ENCODE data around the gene SHC2. TPM values are rescaled to one million over a fixed set of nuclear protein-coding genes. Genes with fewer than 3 reads are reported as not detected.

Gene SHC2
- total and polyA plus RNA-seq, 2 of the 13 experiments (the other 11 are each of a cell fraction or from before 2014, with no cell fraction given), result 9.0 to 18.3 TPM

DNA sequence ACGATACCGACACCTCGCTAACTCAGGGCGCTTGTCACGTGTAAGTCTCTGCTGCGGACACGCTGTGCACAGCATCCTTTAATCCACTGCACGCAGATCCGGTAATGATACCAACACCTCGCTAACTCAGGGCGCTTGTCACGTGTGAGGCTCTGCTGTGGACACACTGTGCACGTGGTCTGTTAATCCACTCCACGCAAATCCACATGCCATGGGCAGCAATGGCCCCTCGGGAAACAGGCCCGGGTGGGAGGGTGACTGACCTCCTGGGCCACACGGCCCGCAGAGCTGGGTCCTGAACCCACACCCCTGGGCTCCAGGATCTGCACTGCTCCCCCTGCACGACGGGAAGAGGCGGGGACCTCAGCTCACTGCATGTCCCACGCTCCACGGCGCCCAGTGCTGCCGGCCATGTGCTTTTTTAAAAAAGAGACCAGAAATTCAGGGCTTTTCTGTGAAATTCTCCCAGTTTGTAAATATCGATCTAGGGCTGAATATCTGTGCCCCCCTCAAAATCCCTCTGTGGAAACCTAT, 16.1 kb downstream of the SHC2 start:
- H3K9me3 ChIP-seq (ENCODE audit: low read length), result no peaks in the 10 kb centered on the region
- H2AFZ ChIP-seq (ENCODE audit: low read length), result no peak overlapping the region
- peaks cover 8% of the 10 kb centered on the region; the same call in 1 of the 2 replicates for H4K20me1 ChIP-seq (ENCODE audit: insufficient read depth, low read length)
- no peaks in the 10 kb centered on the region for H3K79me2 ChIP-seq (ENCODE audit: insufficient read depth, low read length)
- DNase-seq (ENCODE audit: low spot score) (no peak), FAIRE-seq (no peak), ATAC-seq (no peak)
- H3K27ac ChIP-seq (ENCODE audit: extremely low read length, insufficient read depth, low read length), result no peak overlapping the region
- intact Hi-C loops (cut with micrococcal nuclease; ENCODE audit: unreplicated experiment) (no loop called here), in situ Hi-C loops (cut with HindIII; ENCODE audit: extremely low pct_ligation_motif_present, low pct_unique_long_range_greater_than_20kb) (no loop called here)
- no TSS peak for BruUV-seq (replicated peaks)
- H3K9ac ChIP-seq (ENCODE audit: insufficient read depth, low read depth, low read length), result no peak overlapping the region
- H3K27me3 ChIP-seq (ENCODE audit: control insufficient read depth in 1 of 2, insufficient read depth in 2 of 2, low read length in 2 of 2), result no peaks in the 10 kb centered on the region
- CTCF ChIA-PET (ENCODE audit: low intra/inter-chr PET ratio, low total read pairs), result no interaction called here
- no peaks in the 10 kb centered on the region for H3K4me1 ChIP-seq (ENCODE audit: insufficient read depth, low read length)
- POLR2A ChIA-PET, result no interaction called here
- TF ChIP-seq KAT7 (CRISPR knock-in tag; IDR thresholded peaks at IDR 0.05; ENCODE audit: borderline replicate concordance), result no peak
- TF ChIP-seq AGO2 (optimal IDR thresholded peaks at IDR 0.05; ENCODE audit: low read depth, low read length), result peak; percentile 35
- no peak for TF ChIP-seq ZNF547 (CRISPR knock-in tag; IDR thresholded peaks at IDR 0.05)
- TF ChIP-seq, protein P1, sequence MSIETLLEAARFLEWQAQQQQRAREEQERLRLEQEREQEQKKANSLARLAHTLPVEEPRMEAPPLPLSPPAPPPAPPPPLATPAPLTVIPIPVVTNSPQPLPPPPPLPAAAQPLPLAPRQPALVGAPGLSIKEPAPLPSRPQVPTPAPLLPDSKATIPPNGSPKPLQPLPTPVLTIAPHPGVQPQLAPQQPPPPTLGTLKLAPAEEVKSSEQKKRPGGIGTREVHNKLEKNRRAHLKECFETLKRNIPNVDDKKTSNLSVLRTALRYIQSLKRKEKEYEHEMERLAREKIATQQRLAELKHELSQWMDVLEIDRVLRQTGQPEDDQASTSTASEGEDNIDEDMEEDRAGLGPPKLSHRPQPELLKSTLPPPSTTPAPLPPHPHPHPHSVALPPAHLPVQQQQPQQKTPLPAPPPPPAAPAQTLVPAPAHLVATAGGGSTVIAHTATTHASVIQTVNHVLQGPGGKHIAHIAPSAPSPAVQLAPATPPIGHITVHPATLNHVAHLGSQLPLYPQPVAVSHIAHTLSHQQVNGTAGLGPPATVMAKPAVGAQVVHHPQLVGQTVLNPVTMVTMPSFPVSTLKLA (IDR thresholded peaks at IDR 0.05), result peak; percentile 67
- TF ChIP-seq STAG1 (CRISPR knock-in tag; IDR thresholded peaks at IDR 0.05), result no peak
- TF ChIP-seq, protein P2, sequence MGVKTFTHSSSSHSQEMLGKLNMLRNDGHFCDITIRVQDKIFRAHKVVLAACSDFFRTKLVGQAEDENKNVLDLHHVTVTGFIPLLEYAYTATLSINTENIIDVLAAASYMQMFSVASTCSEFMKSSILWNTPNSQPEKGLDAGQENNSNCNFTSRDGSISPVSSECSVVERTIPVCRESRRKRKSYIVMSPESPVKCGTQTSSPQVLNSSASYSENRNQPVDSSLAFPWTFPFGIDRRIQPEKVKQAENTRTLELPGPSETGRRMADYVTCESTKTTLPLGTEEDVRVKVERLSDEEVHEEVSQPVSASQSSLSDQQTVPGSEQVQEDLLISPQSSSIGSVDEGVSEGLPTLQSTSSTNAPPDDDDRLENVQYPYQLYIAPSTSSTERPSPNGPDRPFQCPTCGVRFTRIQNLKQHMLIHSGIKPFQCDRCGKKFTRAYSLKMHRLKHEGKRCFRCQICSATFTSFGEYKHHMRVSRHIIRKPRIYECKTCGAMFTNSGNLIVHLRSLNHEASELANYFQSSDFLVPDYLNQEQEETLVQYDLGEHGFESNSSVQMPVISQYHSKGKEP (CRISPR knock-in tag; IDR thresholded peaks at IDR 0.05), result no peak
- TF ChIP-seq, protein P3, sequence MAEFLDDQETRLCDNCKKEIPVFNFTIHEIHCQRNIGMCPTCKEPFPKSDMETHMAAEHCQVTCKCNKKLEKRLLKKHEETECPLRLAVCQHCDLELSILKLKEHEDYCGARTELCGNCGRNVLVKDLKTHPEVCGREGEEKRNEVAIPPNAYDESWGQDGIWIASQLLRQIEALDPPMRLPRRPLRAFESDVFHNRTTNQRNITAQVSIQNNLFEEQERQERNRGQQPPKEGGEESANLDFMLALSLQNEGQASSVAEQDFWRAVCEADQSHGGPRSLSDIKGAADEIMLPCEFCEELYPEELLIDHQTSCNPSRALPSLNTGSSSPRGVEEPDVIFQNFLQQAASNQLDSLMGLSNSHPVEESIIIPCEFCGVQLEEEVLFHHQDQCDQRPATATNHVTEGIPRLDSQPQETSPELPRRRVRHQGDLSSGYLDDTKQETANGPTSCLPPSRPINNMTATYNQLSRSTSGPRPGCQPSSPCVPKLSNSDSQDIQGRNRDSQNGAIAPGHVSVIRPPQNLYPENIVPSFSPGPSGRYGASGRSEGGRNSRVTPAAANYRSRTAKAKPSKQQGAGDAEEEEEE (CRISPR knock-in tag; IDR thresholded peaks at IDR 0.05; ENCODE audit: borderline replicate concordance), result no peak
- TF ChIP-seq, protein P4, sequence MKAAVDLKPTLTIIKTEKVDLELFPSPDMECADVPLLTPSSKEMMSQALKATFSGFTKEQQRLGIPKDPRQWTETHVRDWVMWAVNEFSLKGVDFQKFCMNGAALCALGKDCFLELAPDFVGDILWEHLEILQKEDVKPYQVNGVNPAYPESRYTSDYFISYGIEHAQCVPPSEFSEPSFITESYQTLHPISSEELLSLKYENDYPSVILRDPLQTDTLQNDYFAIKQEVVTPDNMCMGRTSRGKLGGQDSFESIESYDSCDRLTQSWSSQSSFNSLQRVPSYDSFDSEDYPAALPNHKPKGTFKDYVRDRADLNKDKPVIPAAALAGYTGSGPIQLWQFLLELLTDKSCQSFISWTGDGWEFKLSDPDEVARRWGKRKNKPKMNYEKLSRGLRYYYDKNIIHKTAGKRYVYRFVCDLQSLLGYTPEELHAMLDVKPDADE (CRISPR knock-in tag; IDR thresholded peaks at IDR 0.05), result no peak
- WGBS (ENCODE audit: low lambda C conversion rate), result 91% methylated on average over 22 of the region's 26 CpGs
- H3K36me3 ChIP-seq (replicated peaks in 1 of 2; ENCODE audit: control insufficient read depth in 1 of 2, insufficient read depth in 2 of 2, low read length in 2 of 2), result no peaks in the 10 kb centered on the region
- no peak overlapping the region for H3K4me3 ChIP-seq (replicated peaks in 1 of 3; ENCODE audit: insufficient read depth in 1 of 3, low read depth in 2 of 3, low read length in 3 of 3)
- no peak overlapping the region for H3K4me2 ChIP-seq (ENCODE audit: low read depth, low read length)
